Measurements from ENCODE around the gene KMT2C. TPM values are rescaled to one million over a fixed set of nuclear protein-coding genes. Genes with fewer than 3 reads are reported as not detected.
"Not testable (repeated sequence)": the region's sequence is repeated elsewhere in the genome, so short reads cannot be mapped to it uniquely, and the experiment has no call there.

KMT2C gene
- total RNA-seq, 1 donor from 2014 or later = 42.3 TPM

GRCh38 chr7:152362128-152362926 lies 73.5 kb downstream of the KMT2C start:
- Histone ChIP-seq H3K36me3 (no peaks in the 10 kb centered on the region), H3K27me3 (ENCODE audit: low read depth) (no peaks in the 10 kb centered on the region), H3K27ac (replicated peaks) (no peak overlapping the region), H3K4me3 (no peak overlapping the region), H3K9me3 (replicated peaks) (no peaks in the 10 kb centered on the region), H3K4me1 (peaks cover 65% of the 10 kb centered on the region)
- intact Hi-C loops (cut with micrococcal nuclease) = no loop called here
- TF ChIP-seq, protein P1, sequence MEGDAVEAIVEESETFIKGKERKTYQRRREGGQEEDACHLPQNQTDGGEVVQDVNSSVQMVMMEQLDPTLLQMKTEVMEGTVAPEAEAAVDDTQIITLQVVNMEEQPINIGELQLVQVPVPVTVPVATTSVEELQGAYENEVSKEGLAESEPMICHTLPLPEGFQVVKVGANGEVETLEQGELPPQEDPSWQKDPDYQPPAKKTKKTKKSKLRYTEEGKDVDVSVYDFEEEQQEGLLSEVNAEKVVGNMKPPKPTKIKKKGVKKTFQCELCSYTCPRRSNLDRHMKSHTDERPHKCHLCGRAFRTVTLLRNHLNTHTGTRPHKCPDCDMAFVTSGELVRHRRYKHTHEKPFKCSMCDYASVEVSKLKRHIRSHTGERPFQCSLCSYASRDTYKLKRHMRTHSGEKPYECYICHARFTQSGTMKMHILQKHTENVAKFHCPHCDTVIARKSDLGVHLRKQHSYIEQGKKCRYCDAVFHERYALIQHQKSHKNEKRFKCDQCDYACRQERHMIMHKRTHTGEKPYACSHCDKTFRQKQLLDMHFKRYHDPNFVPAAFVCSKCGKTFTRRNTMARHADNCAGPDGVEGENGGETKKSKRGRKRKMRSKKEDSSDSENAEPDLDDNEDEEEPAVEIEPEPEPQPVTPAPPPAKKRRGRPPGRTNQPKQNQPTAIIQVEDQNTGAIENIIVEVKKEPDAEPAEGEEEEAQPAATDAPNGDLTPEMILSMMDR (IDR thresholded peaks at IDR 0.05; ENCODE audit: borderline replicate concordance) = no peak
- no peak for DNase-seq

DNA sequence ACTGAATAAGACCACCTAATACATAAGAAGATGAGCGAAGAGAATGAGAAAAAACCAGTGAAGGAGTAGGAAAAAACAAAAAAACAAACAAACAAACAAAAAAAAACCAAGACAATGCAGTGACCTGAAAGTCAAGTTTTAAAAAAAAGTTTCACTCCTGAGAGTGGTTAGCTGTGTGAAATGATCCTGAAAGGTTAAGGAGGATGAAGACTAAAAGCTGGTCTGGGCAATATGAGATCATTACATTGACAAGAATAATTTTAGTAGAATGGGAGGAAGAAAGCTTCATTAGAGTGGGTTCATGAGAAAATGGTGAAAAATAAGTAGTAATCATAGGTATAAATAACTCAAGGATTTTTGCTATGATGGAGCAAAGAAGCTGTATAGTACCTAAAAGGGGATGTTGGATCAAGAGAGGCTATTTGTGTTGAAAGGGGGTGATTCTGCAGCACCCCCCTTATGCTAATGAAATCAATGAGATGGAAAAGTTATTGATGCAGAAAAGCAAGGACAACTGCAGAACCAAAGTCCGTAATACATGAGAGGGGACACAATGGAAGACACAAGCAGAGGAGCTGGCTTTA lies 80.2 kb downstream of the KMT2C start:
- peaks cover 16% of the 10 kb centered on the region for H3K36me3 ChIP-seq
- no peaks in the 10 kb centered on the region for H3K27me3 ChIP-seq (ENCODE audit: low read depth)
- intact Hi-C loops (cut with micrococcal nuclease) = no loop called here
- H3K4me3 ChIP-seq = no peak overlapping the region
- TF ChIP-seq, protein P1 (IDR thresholded peaks at IDR 0.05; ENCODE audit: borderline replicate concordance) = no peak
- peaks cover 10% of the 10 kb centered on the region for H3K4me1 ChIP-seq
- DNase-seq = no peak
- H3K27ac ChIP-seq (replicated peaks) = no peak overlapping the region
- H3K9me3 ChIP-seq (replicated peaks) = no peaks in the 10 kb centered on the region

DNA sequence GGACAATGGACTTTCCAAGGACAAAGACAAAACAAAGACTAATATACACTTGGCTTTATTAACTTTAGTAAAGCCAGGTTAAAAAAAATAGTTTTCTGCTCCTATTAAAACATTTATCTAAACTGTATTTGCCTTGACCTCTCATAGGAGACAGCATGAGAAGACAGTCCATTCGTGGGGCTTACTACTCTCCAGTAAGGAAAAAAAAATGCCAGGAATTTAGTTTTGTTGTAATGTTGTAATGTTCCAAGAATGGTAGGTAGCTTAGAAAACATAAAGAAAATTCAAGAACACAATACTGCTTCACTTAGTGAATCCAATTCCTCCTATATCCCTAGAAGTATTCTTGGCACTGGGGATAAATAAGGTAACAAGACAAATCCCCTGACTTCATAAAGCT lies 81.7 kb downstream of the KMT2C start:
- Histone ChIP-seq H3K27me3 (ENCODE audit: low read depth) (no peaks in the 10 kb centered on the region), H3K27ac (replicated peaks) (no peak overlapping the region), H3K4me1 (peaks cover 8% of the 10 kb centered on the region), H3K9me3 (replicated peaks) (no peaks in the 10 kb centered on the region), H3K36me3 (peaks cover 23% of the 10 kb centered on the region), H3K4me3 (no peak overlapping the region)
- no peak for DNase-seq
- TF ChIP-seq, protein P1 (IDR thresholded peaks at IDR 0.05; ENCODE audit: borderline replicate concordance) = no peak
- intact Hi-C loops (cut with micrococcal nuclease) = no loop called here

- intact Hi-C loops (cut with micrococcal nuclease); H3K9me3 ChIP-seq (replicated peaks); H3K4me1 ChIP-seq; H3K27ac ChIP-seq (replicated peaks); DNase-seq; H3K27me3 ChIP-seq (ENCODE audit: low read depth); H3K4me3 ChIP-seq: not testable (repeated sequence)
- H3K36me3 ChIP-seq = peaks cover 31% of the 10 kb centered on the region
These were observed 82.5 kb downstream of the KMT2C start for GRCh38 chr7:152353281-152353680.

GRCh38 chr7:152351747-152352146 lies 84.1 kb downstream of the KMT2C start:
- H3K4me3 ChIP-seq; H3K27me3 ChIP-seq (ENCODE audit: low read depth); H3K4me1 ChIP-seq; DNase-seq; intact Hi-C loops (cut with micrococcal nuclease); H3K27ac ChIP-seq (replicated peaks): not testable (repeated sequence)
- Histone ChIP-seq H3K36me3 (peaks cover 44% of the 10 kb centered on the region), H3K9me3 (replicated peaks) (peaks cover 20% of the 10 kb centered on the region)

DNA sequence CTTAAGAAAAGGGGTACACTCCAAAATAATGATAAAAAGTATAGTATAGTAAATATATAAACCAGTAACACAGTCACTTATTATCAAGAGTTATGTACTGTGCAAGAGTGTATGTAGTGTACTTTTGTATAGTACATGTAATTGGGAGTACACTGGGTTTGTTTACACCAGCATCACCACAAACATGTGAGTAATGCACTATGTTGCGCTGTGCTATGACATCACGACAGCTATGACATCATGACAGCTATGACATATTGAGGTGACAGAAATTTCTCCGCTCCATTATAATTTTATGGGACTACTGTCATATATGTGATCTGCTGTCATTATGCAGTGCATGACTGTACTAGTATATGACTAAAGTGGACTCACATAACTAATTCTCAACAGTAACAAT lies 84.6 kb downstream of the KMT2C start:
- no peak for DNase-seq
- Histone ChIP-seq H3K27me3 (ENCODE audit: low read depth) (no peaks in the 10 kb centered on the region), H3K9me3 (replicated peaks) (peaks cover 20% of the 10 kb centered on the region), H3K4me3 (no peak overlapping the region), H3K36me3 (peaks cover 47% of the 10 kb centered on the region), H3K4me1 (no peaks in the 10 kb centered on the region), H3K27ac (replicated peaks) (no peak overlapping the region)
- intact Hi-C loops (cut with micrococcal nuclease) = no loop called here
- TF ChIP-seq, protein P1 (IDR thresholded peaks at IDR 0.05; ENCODE audit: borderline replicate concordance) = no peak

All from left ventricle myocardium inferior (tissue), 1 donor.